Caco-2 (cell line): ENCODE results near the gene RNPS1. TPM values are rescaled to one million over a fixed set of nuclear protein-coding genes. Genes with fewer than 3 reads are reported as not detected.

Source experiments
- BruUV-seq: library from RNA; stranded (reverse); fragments of 400-500 nt; replicated peaks from 2 replicates; lab custom pipeline; 2021; lab: Mats Ljungman, UMichigan
- CTCF ChIA-PET: fragments of 300-600 bp; sonication (Branson Sonifier 250); formaldehyde crosslinking; loops from one replicate; lab custom pipeline; 2022; ENCODE audit warnings: antibody characterized with exemption; lab: Charles Lee
- POLR2A ChIA-PET: fragments of 300-600 bp; sonication (Branson Sonifier 250); formaldehyde crosslinking; loops from one replicate; lab custom pipeline; 2022; ENCODE audit warnings: antibody characterized with exemption; lab: Charles Lee
- DNase-seq, 2 experiments: peaks; one replicate each; pipeline versions ENCODE4 v3.0.0 to v3.0.0-alpha.2; 2020 to 2022
- H3K27me3 ChIP-seq: replicated peaks from 2 replicates; pipeline ENCODE4 v1.6.0; 2011; ENCODE audit warnings: low read length; ENCODE audit not compliant: control insufficient read depth, insufficient read depth
- H3K36me3 ChIP-seq: 2 replicates; pipeline ENCODE4 v1.5.1; 2011; ENCODE audit warnings: low read length; ENCODE audit not compliant: control insufficient read depth, insufficient read depth
- H3K4me1 ChIP-seq: fragments of 250-450 bp; sonication (Bioruptor Pico); 2 replicates; pipeline ENCODE4 v1.5.1; 2020; ENCODE audit warnings: mild to moderate bottlenecking
- H3K4me3 ChIP-seq: 2 replicates; pipeline ENCODE4 v1.5.1; 2011; ENCODE audit warnings: low read depth, mild to moderate bottlenecking, control low read depth, low read length
- H3K9me3 ChIP-seq: fragments of 250-450 bp; sonication (Bioruptor Pico); 2 replicates; pipeline ENCODE4 v1.5.1; 2020; ENCODE audit warnings: mild to moderate bottlenecking, moderate library complexity
- H3K27ac Mint-ChIP-seq: one replicate; pipeline ENCODE4 v1.8.0; 2022; ENCODE audit warnings: mixed read lengths; ENCODE audit not compliant: unreplicated experiment
- H3K27me3 Mint-ChIP-seq: one replicate; pipeline ENCODE4 v1.8.0; 2022; ENCODE audit warnings: mixed read lengths; ENCODE audit not compliant: insufficient read depth, unreplicated experiment
- H3K36me3 Mint-ChIP-seq: one replicate; pipeline ENCODE4 v1.8.0; 2022; ENCODE audit warnings: mild to moderate bottlenecking, mixed read lengths; ENCODE audit not compliant: insufficient read depth, unreplicated experiment
- H3K4me1 Mint-ChIP-seq: one replicate; pipeline ENCODE4 v1.8.0; 2022; ENCODE audit warnings: low read depth, mixed read lengths; ENCODE audit not compliant: unreplicated experiment
- H3K4me3 Mint-ChIP-seq: one replicate; pipeline ENCODE4 v1.8.0; 2022; ENCODE audit warnings: mild to moderate bottlenecking, moderate library complexity, mixed read lengths; ENCODE audit not compliant: unreplicated experiment
- H3K9me3 Mint-ChIP-seq: one replicate; pipeline ENCODE4 v1.8.0; 2022; ENCODE audit warnings: mixed read lengths; ENCODE audit not compliant: unreplicated experiment
- CTCF ChIP-seq, 2 experiments: fragments of 200-600 bp in 1 of 2; IDR thresholded peaks; 1 replicate in 1 of 2; 2 replicates in 1 of 2; pipeline versions ENCODE4 v1.5.1 to v1.8.0; 2011 to 2022; ENCODE audit warnings: antibody characterized with exemption in 1 of 2, control low read depth in 1 of 2, inconsistent platforms in 1 of 2, low read depth in 1 of 2, low read length in 1 of 2, mild to moderate bottlenecking in 1 of 2, moderate library complexity in 1 of 2; ENCODE audit not compliant: insufficient read depth in 1 of 2, severe bottlenecking in 1 of 2, unreplicated experiment in 1 of 2
- intact Hi-C: fragments of 100-400 bp; cut with micrococcal nuclease; formaldehyde crosslinking; loops from one replicate; pipeline ENCODE4 v1.10.0; 2022; ENCODE audit not compliant: unreplicated experiment
- total RNA-seq: library from RNA; stranded (reverse); gene quantifications from 2 replicates; pipeline ENCODE4 v1.2.3, GENCODE V29; 2022

RNPS1 gene
- total RNA-seq, 1 experiment from 2014 or later = 210 TPM

- no TSS peak for BruUV-seq
- H3K27ac Mint-ChIP-seq = no peak overlapping the region
- no peaks in the 10 kb centered on the region for H3K27me3 Mint-ChIP-seq
- H3K9me3 Mint-ChIP-seq = no peaks in the 10 kb centered on the region
- H3K36me3 Mint-ChIP-seq = peaks cover 19% of the 10 kb centered on the region
- TF ChIP-seq CTCF (IDR thresholded peaks at IDR 0.05; ENCODE audit: insufficient read depth in 1 of 2, low read depth in 1 of 2, low read length in 1 of 2, severe bottlenecking in 1 of 2, unreplicated experiment in 1 of 2) = no peak
- ChIA-PET CTCF (no interaction called here), POLR2A (no interaction called here)
- no peak overlapping the region for H3K4me3 Mint-ChIP-seq
- H3K36me3 ChIP-seq = no peaks in the 10 kb centered on the region; the same call in 1 of the 2 replicates
- DNase-seq = no peak
- intact Hi-C loops = no loop called here
- H3K27me3 ChIP-seq = no peaks in the 10 kb centered on the region
- H3K4me3 ChIP-seq = no peak overlapping the region
- H3K9me3 ChIP-seq = no peaks in the 10 kb centered on the region
- H3K4me1 ChIP-seq = peaks cover under 1% of the 10 kb centered on the region; the same call in 1 of the 2 replicates
- H3K4me1 Mint-ChIP-seq = no peaks in the 10 kb centered on the region
These were observed 36.7 kb downstream of the RNPS1 start for GRCh38 chr16:2231016-2231931.

DNA sequence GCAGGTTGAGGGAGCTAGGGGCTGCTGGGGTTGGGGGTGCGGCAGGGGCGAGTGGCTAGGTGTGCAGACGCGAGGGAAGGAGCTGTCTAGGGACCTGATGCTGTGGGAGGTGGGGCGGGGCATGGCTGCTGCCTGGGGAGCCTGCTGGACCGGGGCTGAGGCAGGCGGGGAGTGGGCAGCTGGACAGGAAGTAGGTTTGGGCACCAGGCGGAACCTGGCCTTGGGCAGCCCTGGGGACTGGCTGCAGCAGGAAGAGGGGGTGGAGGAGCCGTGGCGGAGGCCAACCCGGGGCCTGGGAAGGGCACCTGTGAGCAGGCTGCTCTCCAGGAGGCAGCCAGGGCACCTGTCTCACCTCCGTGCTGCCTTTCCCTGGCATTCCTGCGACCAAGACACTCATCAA lies 37.5 kb downstream of the RNPS1 start:
- H3K4me3 ChIP-seq = no peak overlapping the region
- H3K27me3 ChIP-seq = no peaks in the 10 kb centered on the region
- Mint-ChIP-seq H3K27ac (no peak overlapping the region), H3K4me1 (no peaks in the 10 kb centered on the region), H3K27me3 (no peaks in the 10 kb centered on the region), H3K36me3 (peaks cover 10% of the 10 kb centered on the region), H3K9me3 (no peaks in the 10 kb centered on the region), H3K4me3 (no peak overlapping the region)
- TF ChIP-seq CTCF (IDR thresholded peaks at IDR 0.05; ENCODE audit: insufficient read depth in 1 of 2, low read depth in 1 of 2, low read length in 1 of 2, severe bottlenecking in 1 of 2, unreplicated experiment in 1 of 2) = no peak
- no peaks in the 10 kb centered on the region for H3K9me3 ChIP-seq
- DNase-seq = no peak
- no peaks in the 10 kb centered on the region; the same call in 1 of the 2 replicates for H3K36me3 ChIP-seq
- POLR2A ChIA-PET = no interaction called here
- no TSS peak for BruUV-seq
- intact Hi-C loops = no loop called here
- CTCF ChIA-PET = no interaction called here
- H3K4me1 ChIP-seq = no peaks in the 10 kb centered on the region

GRCh38 chr16:2229632-2230250 lies 38.2 kb downstream of the RNPS1 start:
- DNase-seq = no peak
- intact Hi-C loops = no loop called here
- no TSS peak for BruUV-seq
- no peak overlapping the region for H3K27ac Mint-ChIP-seq
- Histone ChIP-seq H3K4me1 (peaks cover 2% of the 10 kb centered on the region), H3K4me3 (no peak overlapping the region), H3K9me3 (no peaks in the 10 kb centered on the region), H3K27me3 (no peaks in the 10 kb centered on the region), H3K36me3 (no peaks in the 10 kb centered on the region; the same call in 1 of the 2 replicates)
- no peak overlapping the region for H3K4me3 Mint-ChIP-seq
- H3K4me1 Mint-ChIP-seq = no peaks in the 10 kb centered on the region
- CTCF ChIA-PET = no interaction called here
- H3K36me3 Mint-ChIP-seq = peaks cover 4% of the 10 kb centered on the region
- POLR2A ChIA-PET = no interaction called here
- H3K27me3 Mint-ChIP-seq = no peaks in the 10 kb centered on the region
- H3K9me3 Mint-ChIP-seq = no peaks in the 10 kb centered on the region
- TF ChIP-seq CTCF (IDR thresholded peaks at IDR 0.05; ENCODE audit: insufficient read depth in 1 of 2, low read depth in 1 of 2, low read length in 1 of 2, severe bottlenecking in 1 of 2, unreplicated experiment in 1 of 2) = no peak
